Transverse colon (tissue), 4 donors: ENCODE results near the gene MAPK1. TPM values are rescaled to one million over a fixed set of nuclear protein-coding genes. Genes with fewer than 3 reads are reported as not detected.

Source experiments
- DNase-seq: peaks from one replicate; pipeline ENCODE4 v3.0.0-alpha.2; 2019
- H3K27ac ChIP-seq, 4 donors: fragments of 200-600 bp; sonication (generic); 2 replicates each; pipeline ENCODE4 v1.5.1; 2016 to 2018; ENCODE audit warnings: inconsistent platforms in 4 of 4
- H3K27me3 ChIP-seq: fragments of 200-600 bp; sonication (generic); 2 replicates; pipeline ENCODE4 v1.5.1; 2017; ENCODE audit warnings: inconsistent platforms
- H3K36me3 ChIP-seq, 4 donors: fragments of 200-600 bp; sonication (generic); 2 replicates each; pipeline ENCODE4 v1.5.1; 2017 to 2019; ENCODE audit warnings: inconsistent platforms in 4 of 4
- H3K4me1 ChIP-seq, 4 donors: fragments of 200-600 bp; sonication (generic); 2 replicates each; pipeline ENCODE4 v1.5.1; 2017 to 2020; ENCODE audit warnings: inconsistent platforms in 4 of 4
- H3K4me3 ChIP-seq, 4 donors: fragments of 200-600 bp; sonication (generic); 1 replicate in 1 of 4; 2 replicates in 3 of 4; pipeline versions ENCODE4 v1.5.1 to v1.6.1; 2017 to 2019; ENCODE audit warnings: inconsistent platforms in 4 of 4
- H3K9me3 ChIP-seq, 2 donors: fragments of 200-600 bp; sonication (generic); 2 replicates each; pipeline ENCODE4 v1.5.1; 2017 to 2019; ENCODE audit warnings: inconsistent platforms in 2 of 2
- CTCF ChIP-seq, 5 experiments: fragments of 200-600 bp in 3 of 5; fragments of 450-650 bp in 2 of 5; sonication (generic) in 3 of 5; IDR thresholded peaks; 1 replicate in 2 of 5; 2 replicates in 3 of 5; pipeline ENCODE4 v1.5.1; 2016 to 2017; ENCODE audit warnings: antibody characterized with exemption in 5 of 5, inconsistent platforms in 3 of 5, mild to moderate bottlenecking in 2 of 5, moderate library complexity in 1 of 5
- POLR2AphosphoS5 ChIP-seq, 3 donors: sonication (generic); formaldehyde crosslinking; IDR thresholded peaks; one replicate each; pipeline ENCODE4 v1.6.1; 2016; ENCODE audit warnings: antibody characterized with exemption in 3 of 3
- WGBS, 2 donors: methylation state at CpG; one replicate each; pipeline ENCODE4 v1.1.5; 2018; ENCODE audit warnings: low coverage in 1 of 2; 5-methylcytosine and 5-hydroxymethylcytosine counted together
- in situ Hi-C, 4 donors: fragments of 200-750 bp; cut with MboI; loops; one replicate each; pipeline versions ENCODE4 v1.15.0 to v1.15.1; 2017; ENCODE audit warnings: low sequenced_read_pairs in 3 of 4, low pct_ligation_motif_present in 1 of 4, low pct_unique_long_range_greater_than_20kb in 1 of 4
- intact Hi-C: fragments of 100-400 bp; cut with DNase I; formaldehyde crosslinking; loops from one replicate; pipeline ENCODE4 v1.15.1; 2023; ENCODE audit warnings: low total_unique reads
- small RNA-seq, 4 donors: library from RNA; depleted of rRNA; stranded (forward); fragments of <200 nt; gene quantifications; one replicate each; pipeline ENCODE3, GENCODE V24; 2016
- total RNA-seq, 4 donors: library from RNA; depleted of rRNA; stranded (reverse); fragments of >200 nt; gene quantifications; one replicate each; pipeline ENCODE4 v1.1.0, GENCODE V29; 2016

The MAPK1 gene
- total RNA-seq, 4 donors from 2014 or later: 37.1 to 303 (median 57.0) TPM

GRCh38 chr22:21707677-21708076, 159.8 kb downstream of the MAPK1 start:
- in situ Hi-C loops (loop anchor here in 2 of 4 donors (25.0 kb wide), 2 partner anchors 120 to 230 kb away; no protein-coding TSS in a partner anchor), intact Hi-C loops (loop anchor here (5.0 kb wide), 1 partner anchor 240 kb away; no protein-coding TSS in a partner anchor)

More at GRCh38 chr22:21707677-21708076, 159.8 kb downstream of the MAPK1 start:
- H3K27ac ChIP-seq: no peak overlapping the region
- peaks cover 0 to 11% (median 0%) of the 10 kb centered on the region in 4 donors for H3K4me1 ChIP-seq
- no peaks in the 10 kb centered on the region for H3K9me3 ChIP-seq
- TF ChIP-seq CTCF (IDR thresholded peaks at IDR 0.05) (no peak), POLR2AphosphoS5 (IDR thresholded peaks at IDR 0.05) (peak in 1 of 3 donors; percentile 42)
- H3K36me3 ChIP-seq: no peaks in the 10 kb centered on the region
- no peaks in the 10 kb centered on the region for H3K27me3 ChIP-seq
- 60 to 70% methylated on average over 1 to 3 of the region's 3 CpGs for WGBS, 2 donors
- H3K4me3 ChIP-seq: no peak overlapping the region
- no peak for DNase-seq

Small RNAs within 50 kb of the gene (small RNA-seq; reads per million reads assigned to genes)
- 0 reads per million in 4 donors for gene RN7SL280P
- gene RNA5SP493: 0 reads per million in 4 donors

Other genes starting within 250 kb of the MAPK1 start
- gene YDJC, start 237.6 kb downstream of the MAPK1 start, total RNA-seq: 100 to 1,000 TPM in 1 of 4 donors, 10 to 100 TPM in 3; 43.3 to 112 (median 69.5) TPM
- 10 to 100 TPM in 1 of 4 donors, under 1 TPM in 1, not detected in 2; 0.27 to 15.7 TPM for gene CCDC116, start 234.9 kb downstream of the MAPK1 start, total RNA-seq
- gene SDF2L1, start 225.3 kb downstream of the MAPK1 start, total RNA-seq: 10 to 100 TPM in 3 of 4 donors, not detected in 1; 34.0 to 55.7 (median 39.5) TPM
- 10 to 100 TPM; 36.2 to 93.1 (median 60.1) TPM for gene PPIL2, start 201.6 kb downstream of the MAPK1 start, total RNA-seq
- gene YPEL1, start 131.9 kb downstream of the MAPK1 start, total RNA-seq: 1 to 10 TPM in 3 of 4 donors, not detected in 1; 2.9 to 9.0 (median 4.6) TPM
- gene PPM1F, start 85.2 kb upstream of the MAPK1 start, total RNA-seq: 10 to 100 TPM; 11.2 to 18.7 (median 14.9) TPM
- gene TOP3B, start 115.1 kb upstream of the MAPK1 start, total RNA-seq: 10 to 100 TPM; 44.9 to 94.6 (median 65.4) TPM